COLO829 (cell line): ENCODE data around the gene SLFN12L.
"Not testable (repeated sequence)": the region's sequence is repeated elsewhere in the genome, so short reads cannot be mapped to it uniquely, and the experiment has no call there.

ENCODE experiments used
- DNase-seq: peaks from one replicate; pipeline ENCODE4 v3.0.0; 2012; ENCODE audit warnings: low spot score

Gene SLFN12L

DNA sequence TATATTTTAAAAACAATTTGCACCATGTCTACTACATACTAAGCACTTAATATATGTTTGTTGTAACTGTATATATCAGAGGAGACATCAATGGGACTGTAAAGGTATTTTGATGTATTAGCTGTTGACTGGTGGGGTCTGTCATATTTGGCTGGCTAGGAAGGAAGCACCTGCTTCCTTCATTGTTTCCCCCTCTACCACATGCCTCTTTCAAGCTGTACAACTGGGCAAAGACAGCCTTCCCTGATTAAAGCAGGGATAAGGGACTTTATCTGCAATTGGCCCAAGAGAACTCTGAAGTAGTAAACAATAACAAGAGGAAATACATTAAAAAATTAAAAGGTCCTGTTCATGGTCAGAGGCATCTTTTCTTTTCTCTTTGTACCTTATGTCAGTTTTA, 5.5 kb upstream of the SLFN12L start:
- DNase-seq: no peak

- no peak for DNase-seq
These were observed 4.0 kb upstream of the SLFN12L start for GRCh38 chr17:35541434-35541833.

- peak; percentile 42 for DNase-seq
These were observed 3.3 kb upstream of the SLFN12L start for GRCh38 chr17:35540589-35541404.

- no peak for DNase-seq
These were observed 2.2 kb upstream of the SLFN12L start for GRCh38 chr17:35539659-35540026.

- DNase-seq: no peak
These were observed 760 bp downstream of the SLFN12L start for GRCh38 chr17:35536664-35537171.

GRCh38 chr17:35535406-35535805, 2.1 kb downstream of the SLFN12L start:
- DNase-seq: not testable (repeated sequence)

GRCh38 chr17:35534576-35535093, 2.8 kb downstream of the SLFN12L start:
- DNase-seq: no peak

DNA sequence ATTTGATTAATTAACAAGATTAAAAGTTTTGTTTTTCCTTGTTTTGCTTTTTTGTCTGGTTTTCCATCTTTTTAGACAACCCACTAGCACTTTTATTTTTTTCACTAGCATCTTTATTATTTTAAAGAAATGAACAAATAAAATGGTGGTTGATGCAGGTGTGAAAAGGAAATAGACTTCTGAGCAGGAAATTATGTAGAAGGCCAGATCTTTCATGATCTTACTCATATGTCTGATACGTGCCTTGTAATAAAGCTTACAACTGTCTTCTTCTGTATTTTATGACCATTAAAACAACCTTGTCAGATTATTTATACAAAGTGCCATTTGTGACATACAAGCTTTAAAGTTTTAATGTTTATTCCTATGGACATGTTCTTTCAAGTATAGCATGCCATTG, 6.3 kb downstream of the SLFN12L start:
- no peak for DNase-seq

DNA sequence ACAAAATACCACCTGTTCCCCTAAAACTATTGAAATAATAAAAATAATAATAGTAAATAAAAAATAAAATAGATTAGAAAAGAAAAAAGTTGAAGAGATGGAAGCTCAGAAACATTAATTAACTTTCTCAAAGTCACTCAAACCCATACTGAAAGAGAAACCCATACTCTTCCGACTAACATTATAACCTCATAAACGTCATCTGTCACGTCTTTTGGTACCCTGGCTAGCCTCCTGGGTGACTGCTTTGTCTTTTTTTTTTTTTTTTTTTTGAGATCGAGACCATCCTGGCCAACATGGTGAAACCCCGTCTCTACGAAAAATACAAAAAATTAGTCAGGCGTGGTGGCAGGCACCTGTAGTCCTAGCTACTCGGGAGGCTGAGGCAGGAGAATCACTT, 7.6 kb downstream of the SLFN12L start:
- DNase-seq: no peak

- not testable (repeated sequence) for DNase-seq
These were observed 8.2 kb downstream of the SLFN12L start for GRCh38 chr17:35529326-35529725.

DNA sequence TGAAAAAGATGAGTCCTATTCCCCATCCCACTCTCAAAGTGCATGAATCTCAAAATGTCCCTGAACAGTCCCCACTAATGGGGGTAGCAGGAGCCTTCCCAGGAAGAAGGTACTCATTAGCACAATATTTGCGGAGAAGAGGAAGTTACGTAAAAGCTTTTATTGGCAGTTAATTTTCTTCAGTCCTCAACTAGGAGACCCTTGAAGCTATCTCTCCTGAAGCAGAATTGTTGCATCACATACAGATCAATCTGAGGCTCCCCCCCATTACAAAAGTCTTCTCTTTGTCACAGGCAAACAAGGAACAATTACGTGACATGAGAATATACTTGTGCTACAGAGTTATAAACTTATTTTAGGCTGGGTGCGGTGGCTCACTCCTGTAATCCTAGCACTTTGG, 14.2 kb downstream of the SLFN12L start:
- no peak for DNase-seq

GRCh38 chr17:35521654-35522256, 15.7 kb downstream of the SLFN12L start:
- DNase-seq: not testable (repeated sequence)

- DNase-seq: no peak
These were observed 16.3 kb downstream of the SLFN12L start for GRCh38 chr17:35521150-35521549.

GRCh38 chr17:35519906-35520442, 17.5 kb downstream of the SLFN12L start:
- DNase-seq: no peak

- DNase-seq: no peak
These were observed 18.0 kb downstream of the SLFN12L start for GRCh38 chr17:35519439-35519838.

DNA sequence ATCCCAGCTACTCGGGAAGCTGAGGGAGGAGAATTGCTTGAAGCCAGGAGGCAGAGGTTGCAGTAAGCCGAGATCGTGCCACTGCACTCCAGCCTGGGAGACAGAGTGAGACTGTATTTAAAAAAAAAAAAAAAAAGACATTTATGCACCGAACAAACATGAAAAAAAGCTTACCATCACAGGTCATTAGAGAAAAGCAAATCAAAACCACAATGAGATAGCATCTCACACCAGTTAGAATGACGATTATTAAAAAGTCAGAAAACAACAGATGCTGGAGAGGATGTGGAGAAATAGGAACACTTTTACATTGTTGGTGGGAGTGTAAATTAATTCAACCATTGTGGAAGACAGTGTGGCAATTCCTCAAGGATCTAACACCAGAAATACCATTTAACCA, 19.0 kb downstream of the SLFN12L start:
- not testable (repeated sequence) for DNase-seq

- DNase-seq: no peak
These were observed 22.5 kb downstream of the SLFN12L start for GRCh38 chr17:35515027-35515426.

- no peak for DNase-seq
These were observed 22.9 kb downstream of the SLFN12L start for GRCh38 chr17:35514564-35514963.

- DNase-seq: no peak
These were observed 27.4 kb downstream of the SLFN12L start for GRCh38 chr17:35510052-35510451.

- DNase-seq: not testable (repeated sequence)
These were observed 29.8 kb downstream of the SLFN12L start for GRCh38 chr17:35507714-35508113.

DNA sequence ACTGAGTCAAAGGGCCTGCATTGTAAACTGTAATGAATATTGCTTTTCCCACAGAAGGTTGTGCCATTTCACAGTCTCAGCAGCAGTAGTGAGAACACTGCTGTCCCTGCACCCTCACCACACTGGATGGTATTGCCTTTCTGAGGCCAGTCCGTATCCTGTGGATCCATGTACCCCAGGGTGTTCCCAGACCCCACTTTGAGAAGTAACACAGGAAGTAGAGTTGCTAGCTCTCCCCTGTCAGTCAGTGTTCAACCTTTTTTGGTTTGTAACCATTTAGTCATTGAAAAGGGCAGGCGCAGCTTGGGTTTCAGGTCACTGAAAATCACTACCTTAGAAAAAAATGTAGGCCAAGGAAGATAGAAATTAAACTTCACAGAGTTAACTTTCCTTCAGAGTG, 37.9 kb downstream of the SLFN12L start:
- DNase-seq: no peak

DNA sequence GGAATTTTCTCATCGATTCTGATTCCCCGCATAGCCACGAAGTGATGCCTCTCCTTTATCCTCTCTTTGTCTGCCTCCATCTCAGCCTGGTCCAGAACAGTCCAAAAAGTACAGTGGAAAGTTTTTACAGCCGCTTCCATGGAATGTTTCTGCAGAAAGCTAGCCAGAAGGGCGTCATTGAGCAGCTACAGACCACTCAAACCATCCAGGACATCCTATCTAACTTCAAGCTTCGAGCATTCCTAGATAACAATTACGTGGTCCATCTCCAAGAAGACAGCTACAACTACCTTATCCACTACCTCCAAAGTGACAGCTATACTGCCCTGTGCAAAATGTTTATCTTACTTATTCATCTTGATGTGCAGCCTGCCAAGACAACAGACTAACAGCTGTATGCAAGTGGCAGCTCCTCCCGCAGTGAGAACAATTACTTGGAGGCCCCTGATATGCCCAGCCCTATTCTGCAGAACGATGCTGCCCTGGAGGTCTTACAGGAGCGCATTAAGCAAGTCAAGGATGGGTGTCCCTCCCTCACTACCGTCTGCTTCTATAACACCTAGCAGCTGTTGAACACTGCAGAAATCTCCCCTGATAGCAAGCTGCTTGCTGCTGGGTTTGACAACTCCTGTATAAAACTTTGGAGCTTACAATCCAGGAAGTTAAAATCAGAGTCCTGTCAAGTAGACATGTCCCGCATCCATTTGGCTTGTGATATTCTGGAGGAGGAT, 38.9 kb downstream of the SLFN12L start:
- DNase-seq: no peak
